K562 (cell line): ENCODE results near the gene FKBP2. TPM values are rescaled to one million over a fixed set of nuclear protein-coding genes. Genes with fewer than 3 reads are reported as not detected.

Experiments used
- ASH1L ChIP-seq: fragments of 450-650 bp; IDR thresholded peaks from 2 replicates; pipeline ENCODE4 v1.6.1; 2018; ENCODE audit warnings: borderline replicate concordance, mild to moderate bottlenecking, low read depth; ENCODE audit not compliant: partially characterized antibody
- BHLHE40 ChIP-seq: IDR thresholded peaks from 2 replicates; pipeline ENCODE4 v1.6.1; 2011; ENCODE audit warnings: low read length, improper control_type of control experiment
- DIDO1 ChIP-seq: fragments of 450-650 bp; IDR thresholded peaks from 2 replicates; pipeline ENCODE4 v1.6.1; 2016; ENCODE audit warnings: low read depth, missing biosample characterization, missing genetic modification characterization
- EP300 ChIP-seq: IDR thresholded peaks from 2 replicates; pipeline ENCODE4 v1.6.1; 2012; ENCODE audit warnings: low read length, improper control_type of control experiment
- ERF ChIP-seq: fragments of 450-650 bp; formaldehyde crosslinking; IDR thresholded peaks from 2 replicates; pipeline ENCODE4 v1.4.0; 2020; ENCODE audit warnings: mild to moderate bottlenecking, mixed read lengths
- FOXJ3 ChIP-seq: sonication (generic); formaldehyde crosslinking; IDR thresholded peaks from 2 replicates; pipeline ENCODE4 v1.4.0; 2020; ENCODE audit warnings: mild to moderate bottlenecking, missing genetic modification reagents
- GABPB1 ChIP-seq: sonication (generic); formaldehyde crosslinking; IDR thresholded peaks from 2 replicates; pipeline ENCODE4 v1.8.0; 2022; ENCODE audit warnings: mild to moderate bottlenecking, missing genetic modification reagents
- GTF2E2 ChIP-seq: fragments of 200-800 bp; sonication (Bioruptor generic); IDR thresholded peaks from 2 replicates; pipeline ENCODE4 v1.6.1; 2016; ENCODE audit warnings: missing genetic modification characterization, missing compliant biosample characterization
- HDAC3 ChIP-seq: fragments of 450-650 bp; IDR thresholded peaks from 2 replicates; pipeline ENCODE4 v1.6.1; 2018; ENCODE audit warnings: borderline replicate concordance, mild to moderate bottlenecking, moderate library complexity; ENCODE audit not compliant: partially characterized antibody
- KAT2B ChIP-seq: IDR thresholded peaks from one replicate; pipeline ENCODE4 v1.6.1; 2012; ENCODE audit warnings: low read depth, mild to moderate bottlenecking, control low read depth, inconsistent platforms, low read length, moderate library complexity
- MAFG ChIP-seq: fragments of 450-650 bp; conservative IDR thresholded peaks from 2 replicates; pipeline ENCODE4 v1.6.1; 2016; ENCODE audit warnings: missing genetic modification characterization, missing compliant biosample characterization
- RAD51 ChIP-seq: fragments of 450-650 bp; IDR thresholded peaks from 2 replicates; pipeline ENCODE4 v1.7.1; 2016; ENCODE audit warnings: low read depth, mild to moderate bottlenecking, borderline replicate concordance
- RCOR1 ChIP-seq, 2 experiments: IDR thresholded peaks; 2 replicates each; pipeline ENCODE4 v1.6.1; 2012; ENCODE audit warnings: low read depth in 2 of 2, low read length in 2 of 2, borderline replicate concordance in 1 of 2, improper control_type of control experiment in 1 of 2
- SMARCE1 ChIP-seq: fragments of 450-650 bp; IDR thresholded peaks from 2 replicates; pipeline ENCODE4 v1.7.1; 2016; ENCODE audit warnings: mild to moderate bottlenecking
- polyA plus RNA-seq, 8 experiments: library from polyadenylated mRNA; depleted of rRNA in 4 of 8; stranded (reverse) in 5 of 8; unstranded in 3 of 8; fragments of >200 nt; fragmentation: Nextera tagmentation in 2 of 8; fragmentation: Illumina TruSeq in 1 of 8; extraction: Ambion mirVana in 2 of 8; extraction: Trizol in 1 of 8; gene quantifications; 2 replicates each; pipeline versions ENCODE4 v1.2.1 to v1.2.3, GENCODE V29; 2011 to 2014; ENCODE audit warnings: inconsistent platforms in 1 of 8, missing spikeins in 1 of 8
- total RNA-seq, 7 experiments: library from RNA; depleted of rRNA in 6 of 7; stranded (reverse); fragments of >200 nt in 6 of 7; fragmentation: Illumina TruSeq in 2 of 7; extraction: Trizol in 2 of 7; gene quantifications; 2 replicates each; pipeline versions ENCODE4 v1.2.1 to v1.2.3, GENCODE V29; 2011 to 2021; ENCODE audit warnings: low replicate concordance in 1 of 7
- TF ChIP-seq, protein P1 (sequence below): fragments of 450-650 bp; IDR thresholded peaks from 2 replicates; pipeline ENCODE4 v1.6.1; 2016; ENCODE audit warnings: borderline replicate concordance
- TF ChIP-seq, protein P2 (sequence below): sonication (generic); formaldehyde crosslinking; IDR thresholded peaks from 2 replicates; pipeline ENCODE4 v1.8.1; 2023; ENCODE audit warnings: mild to moderate bottlenecking, missing genetic modification reagents
- TF ChIP-seq, protein P3 (sequence below): sonication (generic); formaldehyde crosslinking; IDR thresholded peaks from 2 replicates; pipeline ENCODE4 v1.8.1; 2023; ENCODE audit warnings: mild to moderate bottlenecking, missing genetic modification reagents, moderate library complexity
- TF ChIP-seq, protein P4 (sequence below), 2 experiments: IDR thresholded peaks in 1 of 2; conservative IDR thresholded peaks in 1 of 2; 2 replicates each; pipeline ENCODE4 v1.6.1; 2016; ENCODE audit warnings: low read depth in 2 of 2, mild to moderate bottlenecking in 1 of 2, missing compliant biosample characterization in 1 of 2, missing genetic modification characterization in 1 of 2, moderate library complexity in 1 of 2

Gene FKBP2
- total and polyA plus RNA-seq, 9 of the 15 experiments (the other 6 are each of a cell fraction or from before 2014, with no cell fraction given) = 3.5 to 151 (median 58.1) TPM

DNA sequence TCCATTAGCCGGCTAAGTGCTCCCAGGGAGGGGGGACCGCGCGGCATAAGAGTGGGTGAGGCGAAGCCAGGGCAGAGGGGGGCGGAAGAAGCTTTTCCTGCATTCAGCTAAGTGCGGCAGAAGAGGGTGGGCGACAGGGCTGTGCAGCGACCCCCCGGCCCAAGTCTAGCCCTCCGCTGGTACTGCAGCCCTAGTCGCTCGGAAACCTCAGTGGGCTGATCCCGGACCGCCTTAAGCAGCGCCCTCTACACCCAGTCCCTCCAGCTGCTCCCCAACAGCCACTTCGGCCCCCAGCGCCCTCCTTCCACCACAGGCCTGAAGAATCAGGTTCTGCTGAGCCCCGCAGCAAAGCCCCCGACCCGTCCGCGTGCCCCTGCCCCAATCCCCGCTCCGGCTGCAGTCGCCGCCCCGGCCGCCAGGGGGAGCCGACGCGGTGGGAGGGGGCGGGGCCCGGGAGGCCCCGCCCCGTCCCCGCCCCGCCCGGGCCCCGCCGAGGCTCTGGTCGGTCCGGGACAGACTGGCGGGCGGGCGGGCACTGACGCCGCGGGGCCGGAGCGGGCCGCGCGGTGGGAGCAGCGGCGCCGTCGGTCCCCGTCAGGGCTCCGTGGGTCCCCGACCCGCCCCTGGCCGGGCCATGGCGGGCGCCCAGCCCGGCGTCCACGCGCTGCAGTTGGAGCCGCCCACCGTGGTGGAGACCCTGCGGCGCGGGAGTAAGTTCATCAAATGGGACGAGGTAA lies 10.3 kb downstream of the FKBP2 start, which contains the start of gene PLCB3 (continued):
- TF ChIP-seq, protein P1, sequence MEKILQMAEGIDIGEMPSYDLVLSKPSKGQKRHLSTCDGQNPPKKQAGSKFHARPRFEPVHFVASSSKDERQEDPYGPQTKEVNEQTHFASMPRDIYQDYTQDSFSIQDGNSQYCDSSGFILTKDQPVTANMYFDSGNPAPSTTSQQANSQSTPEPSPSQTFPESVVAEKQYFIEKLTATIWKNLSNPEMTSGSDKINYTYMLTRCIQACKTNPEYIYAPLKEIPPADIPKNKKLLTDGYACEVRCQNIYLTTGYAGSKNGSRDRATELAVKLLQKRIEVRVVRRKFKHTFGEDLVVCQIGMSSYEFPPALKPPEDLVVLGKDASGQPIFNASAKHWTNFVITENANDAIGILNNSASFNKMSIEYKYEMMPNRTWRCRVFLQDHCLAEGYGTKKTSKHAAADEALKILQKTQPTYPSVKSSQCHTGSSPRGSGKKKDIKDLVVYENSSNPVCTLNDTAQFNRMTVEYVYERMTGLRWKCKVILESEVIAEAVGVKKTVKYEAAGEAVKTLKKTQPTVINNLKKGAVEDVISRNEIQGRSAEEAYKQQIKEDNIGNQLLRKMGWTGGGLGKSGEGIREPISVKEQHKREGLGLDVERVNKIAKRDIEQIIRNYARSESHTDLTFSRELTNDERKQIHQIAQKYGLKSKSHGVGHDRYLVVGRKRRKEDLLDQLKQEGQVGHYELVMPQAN = no peak
- TF ChIP-seq EP300 (no peak), ERF (CRISPR knock-in tag) (0 out of 2 replicates have a peak, but pooled peaks have one; percentile 19), GABPB1 (CRISPR knock-in tag) (peak; percentile 64; the same call in 1 of the 2 replicates), DIDO1 (tag) (no peak), RCOR1 (IDR thresholded peaks at IDR 0.05; ENCODE audit: borderline replicate concordance in 1 of 2, low read depth in 2 of 2, low read length in 2 of 2) (no peak; a peak in 1 of 4 replicates), RAD51 (no peak), GTF2E2 (tag) (no peak), KAT2B (no peak), MAFG (tag) (no peak), BHLHE40 (no peak), ASH1L (no peak), FOXJ3 (CRISPR knock-in tag) (no peak), SMARCE1 (no peak), HDAC3 (no peak)
- TF ChIP-seq, protein P2, sequence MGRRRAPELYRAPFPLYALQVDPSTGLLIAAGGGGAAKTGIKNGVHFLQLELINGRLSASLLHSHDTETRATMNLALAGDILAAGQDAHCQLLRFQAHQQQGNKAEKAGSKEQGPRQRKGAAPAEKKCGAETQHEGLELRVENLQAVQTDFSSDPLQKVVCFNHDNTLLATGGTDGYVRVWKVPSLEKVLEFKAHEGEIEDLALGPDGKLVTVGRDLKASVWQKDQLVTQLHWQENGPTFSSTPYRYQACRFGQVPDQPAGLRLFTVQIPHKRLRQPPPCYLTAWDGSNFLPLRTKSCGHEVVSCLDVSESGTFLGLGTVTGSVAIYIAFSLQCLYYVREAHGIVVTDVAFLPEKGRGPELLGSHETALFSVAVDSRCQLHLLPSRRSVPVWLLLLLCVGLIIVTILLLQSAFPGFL (CRISPR knock-in tag) = no peak
- TF ChIP-seq, protein P3, sequence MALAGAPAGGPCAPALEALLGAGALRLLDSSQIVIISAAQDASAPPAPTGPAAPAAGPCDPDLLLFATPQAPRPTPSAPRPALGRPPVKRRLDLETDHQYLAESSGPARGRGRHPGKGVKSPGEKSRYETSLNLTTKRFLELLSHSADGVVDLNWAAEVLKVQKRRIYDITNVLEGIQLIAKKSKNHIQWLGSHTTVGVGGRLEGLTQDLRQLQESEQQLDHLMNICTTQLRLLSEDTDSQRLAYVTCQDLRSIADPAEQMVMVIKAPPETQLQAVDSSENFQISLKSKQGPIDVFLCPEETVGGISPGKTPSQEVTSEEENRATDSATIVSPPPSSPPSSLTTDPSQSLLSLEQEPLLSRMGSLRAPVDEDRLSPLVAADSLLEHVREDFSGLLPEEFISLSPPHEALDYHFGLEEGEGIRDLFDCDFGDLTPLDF (CRISPR knock-in tag) = no peak
- TF ChIP-seq, protein P4, sequence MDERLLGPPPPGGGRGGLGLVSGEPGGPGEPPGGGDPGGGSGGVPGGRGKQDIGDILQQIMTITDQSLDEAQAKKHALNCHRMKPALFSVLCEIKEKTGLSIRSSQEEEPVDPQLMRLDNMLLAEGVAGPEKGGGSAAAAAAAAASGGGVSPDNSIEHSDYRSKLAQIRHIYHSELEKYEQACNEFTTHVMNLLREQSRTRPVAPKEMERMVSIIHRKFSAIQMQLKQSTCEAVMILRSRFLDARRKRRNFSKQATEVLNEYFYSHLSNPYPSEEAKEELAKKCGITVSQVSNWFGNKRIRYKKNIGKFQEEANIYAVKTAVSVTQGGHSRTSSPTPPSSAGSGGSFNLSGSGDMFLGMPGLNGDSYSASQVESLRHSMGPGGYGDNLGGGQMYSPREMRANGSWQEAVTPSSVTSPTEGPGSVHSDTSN (CRISPR knock-in tag; IDR thresholded peaks at IDR 0.05; ENCODE audit: low read depth) = no peak
- TF ChIP-seq, protein P4 (tag; conservative IDR thresholded peaks at IDR 0.05; ENCODE audit: low read depth) = no peak
